ENCODE results near the gene REXO5.

- TF ChIP-seq, protein P1, sequence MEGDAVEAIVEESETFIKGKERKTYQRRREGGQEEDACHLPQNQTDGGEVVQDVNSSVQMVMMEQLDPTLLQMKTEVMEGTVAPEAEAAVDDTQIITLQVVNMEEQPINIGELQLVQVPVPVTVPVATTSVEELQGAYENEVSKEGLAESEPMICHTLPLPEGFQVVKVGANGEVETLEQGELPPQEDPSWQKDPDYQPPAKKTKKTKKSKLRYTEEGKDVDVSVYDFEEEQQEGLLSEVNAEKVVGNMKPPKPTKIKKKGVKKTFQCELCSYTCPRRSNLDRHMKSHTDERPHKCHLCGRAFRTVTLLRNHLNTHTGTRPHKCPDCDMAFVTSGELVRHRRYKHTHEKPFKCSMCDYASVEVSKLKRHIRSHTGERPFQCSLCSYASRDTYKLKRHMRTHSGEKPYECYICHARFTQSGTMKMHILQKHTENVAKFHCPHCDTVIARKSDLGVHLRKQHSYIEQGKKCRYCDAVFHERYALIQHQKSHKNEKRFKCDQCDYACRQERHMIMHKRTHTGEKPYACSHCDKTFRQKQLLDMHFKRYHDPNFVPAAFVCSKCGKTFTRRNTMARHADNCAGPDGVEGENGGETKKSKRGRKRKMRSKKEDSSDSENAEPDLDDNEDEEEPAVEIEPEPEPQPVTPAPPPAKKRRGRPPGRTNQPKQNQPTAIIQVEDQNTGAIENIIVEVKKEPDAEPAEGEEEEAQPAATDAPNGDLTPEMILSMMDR (conservative IDR thresholded peaks at IDR 0.05 in 1 of 2, IDR thresholded peaks at IDR 0.05 in 1 of 2; ENCODE audit: extremely low read depth in 1 of 2, insufficient read depth in 1 of 2, low read depth in 1 of 2, low read length in 2 of 2), result no peak
- TF ChIP-seq EZH2 (IDR thresholded peaks at IDR 0.05; ENCODE audit: borderline replicate concordance, low read length), result no peak
Observed at GRCh38 chr16:20846030-20846429, 39.7 kb downstream of the REXO5 start.

Measured in mammary epithelial cell (primary cell).